Loucy (cell line): ENCODE data around the gene BCAS4.

Source experiments
- EZH2phosphoT487 ChIP-seq: fragments of 200-600 bp; IDR thresholded peaks from 2 replicates; pipeline ENCODE4 v1.6.1; 2018; ENCODE audit warnings: antibody characterized with exemption, mild to moderate bottlenecking, moderate library complexity, borderline replicate concordance
- TF ChIP-seq, protein P1 (sequence below): fragments of 200-600 bp; sonication (generic); conservative IDR thresholded peaks from 2 replicates; pipeline ENCODE4 v1.5.1; 2014; ENCODE audit warnings: mild to moderate bottlenecking, antibody characterized with exemption, low read length

DNA sequence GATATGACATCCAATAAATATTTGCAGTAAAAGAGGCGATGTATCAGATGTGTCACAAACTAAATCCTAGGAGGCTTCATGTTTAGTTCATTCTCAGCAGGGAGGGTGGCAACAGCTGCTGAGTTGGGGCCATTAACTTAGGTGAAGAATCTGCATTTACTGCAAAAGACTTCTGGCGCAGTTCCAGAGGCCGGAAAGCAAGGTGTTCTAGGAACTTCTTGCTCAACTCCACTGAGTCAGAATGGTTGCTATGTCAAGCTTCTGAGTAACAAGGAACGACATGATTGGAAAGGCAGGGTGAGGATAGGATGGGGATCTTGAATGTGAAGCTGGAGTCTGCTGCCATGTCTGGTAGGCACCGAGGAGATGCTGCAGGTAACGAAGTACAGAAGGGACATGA lies 124.7 kb downstream of the BCAS4 start:
- TF ChIP-seq, protein P1, sequence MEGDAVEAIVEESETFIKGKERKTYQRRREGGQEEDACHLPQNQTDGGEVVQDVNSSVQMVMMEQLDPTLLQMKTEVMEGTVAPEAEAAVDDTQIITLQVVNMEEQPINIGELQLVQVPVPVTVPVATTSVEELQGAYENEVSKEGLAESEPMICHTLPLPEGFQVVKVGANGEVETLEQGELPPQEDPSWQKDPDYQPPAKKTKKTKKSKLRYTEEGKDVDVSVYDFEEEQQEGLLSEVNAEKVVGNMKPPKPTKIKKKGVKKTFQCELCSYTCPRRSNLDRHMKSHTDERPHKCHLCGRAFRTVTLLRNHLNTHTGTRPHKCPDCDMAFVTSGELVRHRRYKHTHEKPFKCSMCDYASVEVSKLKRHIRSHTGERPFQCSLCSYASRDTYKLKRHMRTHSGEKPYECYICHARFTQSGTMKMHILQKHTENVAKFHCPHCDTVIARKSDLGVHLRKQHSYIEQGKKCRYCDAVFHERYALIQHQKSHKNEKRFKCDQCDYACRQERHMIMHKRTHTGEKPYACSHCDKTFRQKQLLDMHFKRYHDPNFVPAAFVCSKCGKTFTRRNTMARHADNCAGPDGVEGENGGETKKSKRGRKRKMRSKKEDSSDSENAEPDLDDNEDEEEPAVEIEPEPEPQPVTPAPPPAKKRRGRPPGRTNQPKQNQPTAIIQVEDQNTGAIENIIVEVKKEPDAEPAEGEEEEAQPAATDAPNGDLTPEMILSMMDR = no peak
- no peak for TF ChIP-seq EZH2phosphoT487
